Endothelial cell of umbilical vein (primary cell): ENCODE results near the gene NR1H3. TPM values are rescaled to one million over a fixed set of nuclear protein-coding genes. Genes with fewer than 3 reads are reported as not detected.

Experiments used
- BruUV-seq: library from RNA; stranded (reverse); fragments of 400-500 nt; replicated peaks from 2 replicates; lab custom pipeline; 2021; lab: Mats Ljungman, UMichigan
- CTCF ChIA-PET: fragments of 300-600, 350-600 bp; sonication (Branson Sonifier 250); formaldehyde crosslinking; loops from one replicate; lab custom pipeline; 2021; ENCODE audit warnings: antibody characterized with exemption, inconsistent platforms; lab: Charles Lee
- POLR2A ChIA-PET: fragments of 300-600, 350-600 bp; sonication (Branson Sonifier 250); formaldehyde crosslinking; loops from one replicate; lab custom pipeline; 2021; ENCODE audit warnings: antibody characterized with exemption, inconsistent platforms; lab: Charles Lee
- DNase-seq: peaks from one replicate; pipeline ENCODE4 v3.0.0-alpha.2; 2011; ENCODE audit warnings: low read depth, low spot score
- FAIRE-seq: peaks from 2 replicates; lab custom pipeline; 2011; peaks lifted over from hg19 to GRCh38; lab: Jason Lieb, UNC
- H2AFZ ChIP-seq: 2 replicates; pipeline ENCODE4 v1.6.0; 2012; ENCODE audit warnings: low read depth, low read length, control low read depth, inconsistent platforms
- H3K27ac ChIP-seq: 2 replicates; pipeline ENCODE4 v1.5.1; 2011; ENCODE audit warnings: low read depth, mild to moderate bottlenecking, control low read depth, low read length, moderate library complexity; ENCODE audit not compliant: insufficient read depth
- H3K27me3 ChIP-seq, 2 experiments: 2 replicates each; pipeline versions ENCODE4 v1.6.0 to v1.6.1; 2011; ENCODE audit warnings: low read length in 2 of 2, mixed read lengths in 1 of 2; ENCODE audit not compliant: control insufficient read depth in 2 of 2, insufficient read depth in 2 of 2
- H3K36me3 ChIP-seq, 2 experiments: 2 replicates in 1 of 2; 3 replicates in 1 of 2; pipeline ENCODE4 v1.5.1; 2011; ENCODE audit warnings: low read length in 2 of 2, mild to moderate bottlenecking in 1 of 2, moderate library complexity in 1 of 2; ENCODE audit not compliant: control insufficient read depth in 2 of 2, insufficient read depth in 2 of 2; ENCODE audit errors: extremely low read depth in 1 of 2
- H3K4me1 ChIP-seq: 3 replicates; pipeline ENCODE4 v1.5.1; 2011; ENCODE audit warnings: mild to moderate bottlenecking, low read length; ENCODE audit not compliant: control insufficient read depth, insufficient read depth; ENCODE audit errors: extremely low read depth
- H3K4me2 ChIP-seq: 2 replicates; pipeline ENCODE4 v1.6.1; 2011; ENCODE audit warnings: low read length, control low read depth, mixed read lengths; ENCODE audit not compliant: insufficient read depth
- H3K4me3 ChIP-seq, 3 experiments: fragments of 200-600 bp in 1 of 3; sonication (generic), shearing (Covaris generic) in 1 of 3; replicated peaks in 1 of 3; 2 replicates each; pipeline ENCODE4 v1.5.1; 2011 to 2016; ENCODE audit warnings: control low read depth in 3 of 3, low read length in 3 of 3, mild to moderate bottlenecking in 2 of 3, inconsistent platforms in 1 of 3, low read depth in 1 of 3, moderate library complexity in 1 of 3; ENCODE audit not compliant: insufficient read depth in 1 of 3
- H3K79me2 ChIP-seq: 2 replicates; pipeline ENCODE4 v1.6.0; 2012; ENCODE audit warnings: low read length, inconsistent platforms; ENCODE audit not compliant: control insufficient read depth, insufficient read depth
- H3K9ac ChIP-seq: replicated peaks from 2 replicates; pipeline ENCODE3; 2011; ENCODE audit warnings: low read length, control low read depth; ENCODE audit not compliant: insufficient read depth; ENCODE audit errors: extremely low read depth
- H3K9me1 ChIP-seq: replicated peaks from 3 replicates; pipeline ENCODE4 v1.6.0; 2011; ENCODE audit warnings: mild to moderate bottlenecking, low read length; ENCODE audit not compliant: control insufficient read depth, insufficient read depth; ENCODE audit errors: extremely low read depth
- H3K9me3 ChIP-seq: replicated peaks from 2 replicates; pipeline ENCODE4 v1.5.1; 2012; ENCODE audit warnings: low read length, inconsistent platforms; ENCODE audit not compliant: control insufficient read depth, insufficient read depth
- H4K20me1 ChIP-seq: replicated peaks from 2 replicates; pipeline ENCODE3; 2011; ENCODE audit warnings: mild to moderate bottlenecking, low read length; ENCODE audit not compliant: control insufficient read depth, insufficient read depth; ENCODE audit errors: extremely low read depth
- CTCF ChIP-seq, 2 donors: IDR thresholded peaks; 1 replicate in 1 of 2; 2 replicates in 1 of 2; pipeline ENCODE4 v1.5.1; 2011; ENCODE audit warnings: low read length in 2 of 2, mild to moderate bottlenecking in 2 of 2, moderate library complexity in 2 of 2, control low read depth in 1 of 2, inconsistent platforms in 1 of 2, low read depth in 1 of 2; ENCODE audit not compliant: insufficient read depth in 1 of 2; ENCODE audit errors: extremely low read depth in 1 of 2
- EZH2 ChIP-seq: IDR thresholded peaks from 2 replicates; pipeline ENCODE4 v1.6.1; 2012; ENCODE audit warnings: borderline replicate concordance, low read depth, mild to moderate bottlenecking, moderate library complexity, low read length, inconsistent platforms; ENCODE audit not compliant: severe bottlenecking
- FOS ChIP-seq: IDR thresholded peaks from 2 replicates; pipeline ENCODE4 v1.6.1; 2011; ENCODE audit warnings: mild to moderate bottlenecking, low read length, moderate library complexity, borderline replicate concordance; ENCODE audit not compliant: insufficient read depth
- GATA2 ChIP-seq: IDR thresholded peaks from 2 replicates; pipeline ENCODE4 v1.7.0; 2011; ENCODE audit warnings: low read depth, mild to moderate bottlenecking, moderate library complexity, mixed read lengths, low read length; ENCODE audit not compliant: insufficient read length, insufficient read depth
- JUN ChIP-seq: IDR thresholded peaks from 2 replicates; pipeline ENCODE4 v1.6.1; 2011; ENCODE audit warnings: borderline replicate concordance, low read depth; ENCODE audit not compliant: insufficient read length, insufficient read depth
- MAX ChIP-seq: IDR thresholded peaks from 2 replicates; pipeline ENCODE4 v1.6.1; 2011; ENCODE audit not compliant: insufficient read depth, insufficient read length
- MYC ChIP-seq: IDR thresholded peaks from one replicate; pipeline ENCODE4 v1.6.1; 2011; ENCODE audit warnings: mild to moderate bottlenecking, low read depth, low read length
- POLR2A ChIP-seq: IDR thresholded peaks from 2 replicates; pipeline ENCODE4 v1.6.1; 2012; ENCODE audit warnings: low read depth, mild to moderate bottlenecking, control low read depth, low read length
- POLR2AphosphoS5 ChIP-seq: IDR thresholded peaks from 2 replicates; pipeline ENCODE4 v1.6.1; 2012; ENCODE audit warnings: low read depth, mild to moderate bottlenecking, control low read depth, low read length, moderate library complexity; ENCODE audit not compliant: insufficient read depth
- dilution Hi-C: fragments of 300-500 bp; cut with MboI; formaldehyde crosslinking; loops from one replicate; pipeline ENCODE4 v1.15.0; 2019; ENCODE audit warnings: low sequenced_read_pairs; ENCODE audit not compliant: extremely low pct_ligation_motif_present
- intact Hi-C: fragments of 100-400 bp; cut with micrococcal nuclease; formaldehyde crosslinking; loops from one replicate; pipeline ENCODE4 v1.10.0; 2022
- polyA plus RNA-seq, 4 experiments: library from polyadenylated mRNA; depleted of rRNA in 3 of 4; stranded (reverse) in 3 of 4; unstranded in 1 of 4; fragments of >200 nt; gene quantifications; 2 replicates each; pipeline versions ENCODE4 v1.2.1 to v1.2.3, GENCODE V29; 2011 to 2012; ENCODE audit warnings: missing spikeins in 1 of 4
- total RNA-seq: library from RNA; stranded (reverse); gene quantifications from 2 replicates; pipeline ENCODE4 v1.2.3, GENCODE V29; 2021

Gene NR1H3
- total and polyA plus RNA-seq, 2 donors (not counting 3 experiments of a cell fraction or from before 2014, with no cell fraction given): 9.8 to 16.3 TPM

GRCh38 chr11:47243454-47243853 is 14.3 kb upstream of the NR1H3 start:
- Histone ChIP-seq H3K4me1 (peaks cover 7% of the 10 kb centered on the region), H2AFZ (no peak overlapping the region), H3K9me1 (no peaks in the 10 kb centered on the region), H3K36me3 (peaks cover 12 to 47% of the 10 kb centered on the region in 2 experiments), H3K27me3 (no peaks in the 10 kb centered on the region), H3K79me2 (peaks cover 3% of the 10 kb centered on the region), H3K27ac (no peak overlapping the region), H3K4me3 (no peak overlapping the region), H3K9ac (no peak overlapping the region), H4K20me1 (no peaks in the 10 kb centered on the region), H3K9me3 (no peaks in the 10 kb centered on the region), H3K4me2 (no peak overlapping the region)
- no TSS peak for BruUV-seq
- intact Hi-C loops: no loop called here
- dilution Hi-C loops: no loop called here
- no peak for FAIRE-seq
- POLR2A ChIA-PET: no interaction called here
- CTCF ChIA-PET: no interaction called here
- no peak for DNase-seq
- TF ChIP-seq JUN (no peak), POLR2A (no peak), CTCF (IDR thresholded peaks at IDR 0.05; ENCODE audit: extremely low read depth in 1 of 2, insufficient read depth in 1 of 2, low read depth in 1 of 2, low read length in 2 of 2) (no peak), EZH2 (no peak), POLR2AphosphoS5 (no peak), GATA2 (no peak), MYC (no peak), MAX (no peak), FOS (no peak)
